ENCODE data around the gene LHX4. TPM values are rescaled to one million over a fixed set of nuclear protein-coding genes. Genes with fewer than 3 reads are reported as not detected.

Gene LHX4
- total and polyA plus RNA-seq, 2 donors from 2014 or later = 0.37 TPM; not detected in 1

- no peaks in the 10 kb centered on the region for H3K4me1 ChIP-seq (ENCODE audit: control insufficient read depth in 2 of 3, insufficient read depth in 2 of 3, low read depth in 1 of 3, low read length in 3 of 3)
- H3K9me3 ChIP-seq (ENCODE audit: control insufficient read depth in 2 of 3, insufficient read depth in 1 of 3, low read length in 3 of 3) = no peaks in the 10 kb centered on the region
- H3K27me3 ChIP-seq (ENCODE audit: control insufficient read depth, insufficient read depth, low read length) = no peaks in the 10 kb centered on the region
- H3K36me3 ChIP-seq (ENCODE audit: control insufficient read depth in 2 of 3, insufficient read depth in 3 of 3, low read length in 3 of 3) = no peaks in the 10 kb centered on the region
- no peak overlapping the region for H3K9ac ChIP-seq (ENCODE audit: low read length in 3 of 3)
- no peak overlapping the region for H3K27ac ChIP-seq (ENCODE audit: low read depth in 2 of 2, low read length in 2 of 2)
- H3K4me3 ChIP-seq (ENCODE audit: low read length in 3 of 3) = no peak overlapping the region
- FAIRE-seq (no peak), DNase-seq (peak in 2 of 5 donors; percentile 34 to 49)
- intact Hi-C loops (cut with DNase I) = no loop called here
- TF ChIP-seq CTCF (IDR thresholded peaks at IDR 0.05; ENCODE audit: borderline replicate concordance, extremely low read depth, insufficient read depth) = no peak
Measured at GRCh38 chr1:180248731-180249681, 18.9 kb downstream of the LHX4 start.

GRCh38 chr1:180249725-180250498, 19.8 kb downstream of the LHX4 start:
- intact Hi-C loops (cut with DNase I) = loop anchor here (10.0 kb wide), 1 partner anchor 225 kb away; no protein-coding TSS in a partner anchor
- Histone ChIP-seq H3K9me3 (ENCODE audit: control insufficient read depth in 2 of 3, insufficient read depth in 1 of 3, low read length in 3 of 3) (no peaks in the 10 kb centered on the region), H3K9ac (ENCODE audit: low read length in 3 of 3) (no peak overlapping the region), H3K27ac (ENCODE audit: low read depth in 2 of 2, low read length in 2 of 2) (no peak overlapping the region), H3K36me3 (ENCODE audit: control insufficient read depth in 2 of 3, insufficient read depth in 3 of 3, low read length in 3 of 3) (no peaks in the 10 kb centered on the region), H3K27me3 (ENCODE audit: control insufficient read depth, insufficient read depth, low read length) (no peaks in the 10 kb centered on the region), H3K4me1 (ENCODE audit: control insufficient read depth in 2 of 3, insufficient read depth in 2 of 3, low read depth in 1 of 3, low read length in 3 of 3) (no peaks in the 10 kb centered on the region), H3K4me3 (ENCODE audit: low read length in 3 of 3) (no peak overlapping the region)
- TF ChIP-seq CTCF (IDR thresholded peaks at IDR 0.05; ENCODE audit: borderline replicate concordance, extremely low read depth, insufficient read depth) = no peak
- no peak for DNase-seq
- no peak for FAIRE-seq

- no peak for TF ChIP-seq CTCF (IDR thresholded peaks at IDR 0.05; ENCODE audit: borderline replicate concordance, extremely low read depth, insufficient read depth)
- no peak for DNase-seq
- Histone ChIP-seq H3K36me3 (ENCODE audit: control insufficient read depth in 2 of 3, insufficient read depth in 3 of 3, low read length in 3 of 3) (no peaks in the 10 kb centered on the region), H3K9ac (ENCODE audit: low read length in 3 of 3) (no peak overlapping the region), H3K27me3 (ENCODE audit: control insufficient read depth, insufficient read depth, low read length) (no peaks in the 10 kb centered on the region), H3K27ac (ENCODE audit: low read depth in 2 of 2, low read length in 2 of 2) (no peak overlapping the region), H3K9me3 (ENCODE audit: control insufficient read depth in 2 of 3, insufficient read depth in 1 of 3, low read length in 3 of 3) (no peaks in the 10 kb centered on the region), H3K4me1 (ENCODE audit: control insufficient read depth in 2 of 3, insufficient read depth in 2 of 3, low read depth in 1 of 3, low read length in 3 of 3) (no peaks in the 10 kb centered on the region), H3K4me3 (ENCODE audit: low read length in 3 of 3) (no peak overlapping the region)
- intact Hi-C loops (cut with DNase I) = loop anchor here (10.0 kb wide), 1 partner anchor 224 kb away; no protein-coding TSS in a partner anchor
- no peak for FAIRE-seq
Measured at GRCh38 chr1:180250499-180250770, 20.4 kb downstream of the LHX4 start.
